Neuronal stem cell (in vitro differentiated cells): ENCODE measurements around the gene NRXN3.

Experiments
- DNase-seq: peaks from one replicate; pipeline ENCODE4 v3.0.0-alpha.2; 2013; ENCODE audit warnings: low spot score
- H2AFZ ChIP-seq: one replicate; pipeline ENCODE4 v1.6.1; 2013; ENCODE audit warnings: mild to moderate bottlenecking, low read length, inconsistent platforms
- H2AK5ac ChIP-seq: 2 replicates; pipeline ENCODE4 v1.6.1; 2013; ENCODE audit warnings: low read depth, mild to moderate bottlenecking, inconsistent platforms, low read length, moderate library complexity, mixed read lengths
- H2BK120ac ChIP-seq: 2 replicates; pipeline ENCODE4 v1.6.1; 2013; ENCODE audit warnings: low read depth, mild to moderate bottlenecking, inconsistent platforms, low read length, moderate library complexity, mixed read lengths
- H2BK12ac ChIP-seq: one replicate; pipeline ENCODE4 v1.6.1; 2013; ENCODE audit warnings: low read length, inconsistent platforms
- H2BK15ac ChIP-seq: 2 replicates; pipeline ENCODE4 v1.6.1; 2013; ENCODE audit warnings: mild to moderate bottlenecking, low read length, inconsistent platforms, mixed read lengths
- H2BK5ac ChIP-seq: one replicate; pipeline ENCODE4 v1.6.1; 2013; ENCODE audit warnings: inconsistent platforms, mild to moderate bottlenecking, low read length, moderate library complexity
- H3K14ac ChIP-seq: one replicate; pipeline ENCODE4 v1.6.1; 2013; ENCODE audit warnings: low read length, inconsistent platforms
- H3K18ac ChIP-seq: 2 replicates; pipeline ENCODE4 v1.6.1; 2013; ENCODE audit warnings: low read length, inconsistent platforms
- H3K23ac ChIP-seq: 2 replicates; pipeline ENCODE4 v1.6.1; 2013; ENCODE audit warnings: low read depth, mild to moderate bottlenecking, mixed read lengths, low read length, inconsistent platforms; ENCODE audit not compliant: poor library complexity
- H3K27ac ChIP-seq: replicated peaks from 3 replicates; pipeline ENCODE4 v1.5.1; 2013; ENCODE audit warnings: low read length, inconsistent platforms
- H3K27me3 ChIP-seq, 3 experiments: 2 replicates each; pipeline ENCODE4 v1.6.1; 2013; ENCODE audit warnings: low read length in 3 of 3, mild to moderate bottlenecking in 2 of 3, inconsistent platforms in 1 of 3, low read depth in 1 of 3, mixed read lengths in 1 of 3, moderate library complexity in 1 of 3; ENCODE audit not compliant: control insufficient read depth in 3 of 3, insufficient read depth in 3 of 3
- H3K36me3 ChIP-seq, 2 donors: replicated peaks in 1 of 2; 2 replicates each; pipeline ENCODE4 v1.6.1; 2013; ENCODE audit warnings: low read length in 2 of 2; ENCODE audit not compliant: control insufficient read depth in 2 of 2, insufficient read depth in 2 of 2
- H3K4ac ChIP-seq: 2 replicates; pipeline ENCODE4 v1.6.1; 2013; ENCODE audit warnings: inconsistent platforms, mild to moderate bottlenecking, low read length, moderate library complexity
- H3K4me1 ChIP-seq, 2 donors: 1 replicate in 1 of 2; 2 replicates in 1 of 2; pipeline ENCODE4 v1.6.1; 2013; ENCODE audit warnings: low read length in 2 of 2, low read depth in 1 of 2; ENCODE audit not compliant: control insufficient read depth in 2 of 2, insufficient read depth in 1 of 2
- H3K4me2 ChIP-seq: one replicate; pipeline ENCODE4 v1.6.1; 2013; ENCODE audit warnings: mild to moderate bottlenecking, low read length, inconsistent platforms; ENCODE audit not compliant: insufficient read depth, poor library complexity, severe bottlenecking
- H3K4me3 ChIP-seq, 2 donors: 2 replicates each; pipeline ENCODE4 v1.5.1; 2013; ENCODE audit warnings: low read length in 2 of 2, mild to moderate bottlenecking in 2 of 2, inconsistent platforms in 1 of 2, moderate library complexity in 1 of 2
- H3K79me1 ChIP-seq: one replicate; pipeline ENCODE4 v1.6.1; 2013; ENCODE audit warnings: low read depth, mild to moderate bottlenecking, inconsistent platforms, low read length, moderate library complexity
- H3K9ac ChIP-seq: one replicate; pipeline ENCODE4 v1.6.1; 2013; ENCODE audit warnings: mild to moderate bottlenecking, low read depth, low read length, inconsistent platforms; ENCODE audit not compliant: poor library complexity
- H3K9me3 ChIP-seq, 2 donors: replicated peaks in 1 of 2; 2 replicates each; pipeline versions ENCODE3 to v1.6.1; 2013; ENCODE audit warnings: low read length in 2 of 2, mild to moderate bottlenecking in 2 of 2, inconsistent platforms in 1 of 2, low read depth in 1 of 2, mixed read lengths in 1 of 2, moderate library complexity in 1 of 2; ENCODE audit not compliant: control insufficient read depth in 2 of 2, insufficient read depth in 1 of 2
- H4K8ac ChIP-seq: one replicate; pipeline ENCODE4 v1.6.1; 2013; ENCODE audit warnings: low read depth, mild to moderate bottlenecking, inconsistent platforms, low read length, moderate library complexity
- H4K91ac ChIP-seq: one replicate; pipeline ENCODE4 v1.6.1; 2013; ENCODE audit warnings: low read length, low read depth, mild to moderate bottlenecking, inconsistent platforms; ENCODE audit not compliant: poor library complexity
- WGBS, 2 donors: extraction: QIAGEN DNeasy Blood & Tissue Kit; methylation state at CpG; one replicate each; pipeline ENCODE4 v1.1.7; 2013; ENCODE audit warnings: missing lambda C conversion rate in 2 of 2, mixed read lengths in 1 of 2; ENCODE audit not compliant: insufficient read length in 2 of 2, insufficient replicate concordance in 1 of 2; ENCODE audit errors: extremely low coverage in 2 of 2; 5-methylcytosine and 5-hydroxymethylcytosine counted together

NRXN3 gene

DNA sequence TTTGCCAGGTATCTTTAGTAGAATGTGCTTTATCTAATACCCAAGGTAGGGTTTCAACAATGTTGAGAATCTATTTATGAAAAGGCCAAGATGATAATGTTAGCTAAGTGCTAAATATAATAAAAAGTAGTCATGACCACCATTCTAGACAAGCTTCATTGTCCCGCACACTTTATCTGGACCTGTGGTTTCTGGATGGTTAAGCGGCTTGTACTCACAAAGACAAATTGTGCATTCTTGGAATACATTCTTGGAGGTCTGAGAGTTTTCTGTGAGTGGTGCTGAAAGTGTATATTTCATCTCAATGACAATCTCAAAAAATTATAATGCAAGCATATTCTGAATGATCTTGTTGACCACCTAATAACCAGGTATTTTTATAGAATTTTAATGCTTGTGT is 1394.2 kb downstream of the NRXN3 start:
- H3K14ac ChIP-seq: no peak overlapping the region
- WGBS, 2 donors: no CpG with 5 or more reads among the region's 2 CpGs

DNA sequence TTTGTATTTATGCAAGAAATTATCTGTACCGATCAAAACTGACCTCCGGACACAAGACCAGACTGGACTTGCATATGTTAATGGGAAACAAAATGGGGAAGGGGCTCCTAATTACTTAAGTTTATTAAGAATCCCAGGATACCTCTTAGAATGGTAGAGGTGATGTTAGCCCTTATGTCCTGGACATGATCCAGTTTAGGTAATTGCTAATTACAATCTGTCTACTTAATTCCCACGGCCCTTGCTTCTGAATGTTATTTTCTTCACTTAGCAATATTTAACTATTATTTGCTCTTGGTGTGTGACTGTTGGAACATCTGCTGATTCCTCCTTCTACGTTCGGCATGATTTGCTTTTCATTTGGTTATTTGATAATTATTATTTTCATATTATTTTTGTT is 1397.1 kb downstream of the NRXN3 start:
- H2BK12ac ChIP-seq: no peak overlapping the region
- WGBS, 2 donors: no CpG with 5 or more reads among the region's 5 CpGs
- no peak overlapping the region for H2AFZ ChIP-seq
- H3K36me3 ChIP-seq: no peaks in the 10 kb centered on the region
- H3K27me3 ChIP-seq: no peaks in the 10 kb centered on the region
- H3K79me1 ChIP-seq: no peaks in the 10 kb centered on the region
- H3K27ac ChIP-seq: no peak overlapping the region
- H3K14ac ChIP-seq: no peak overlapping the region
- H2BK120ac ChIP-seq: no peak overlapping the region
- no peak overlapping the region for H4K8ac ChIP-seq
- H2BK15ac ChIP-seq: no peak overlapping the region
- no peak for DNase-seq
- H3K4me1 ChIP-seq: peaks cover 8 to 12% of the 10 kb centered on the region in 2 donors
- no peak overlapping the region for H2AK5ac ChIP-seq
- H2BK5ac ChIP-seq: no peak overlapping the region
- no peak overlapping the region for H3K4me3 ChIP-seq
- H3K4ac ChIP-seq: no peak overlapping the region
- H3K23ac ChIP-seq: no peak overlapping the region
- H3K9ac ChIP-seq: no peak overlapping the region
- H3K4me2 ChIP-seq: no peak overlapping the region
- H3K9me3 ChIP-seq: no peaks in the 10 kb centered on the region
- no peak overlapping the region for H3K18ac ChIP-seq
- no peak overlapping the region for H4K91ac ChIP-seq

More for the DNA sequence above, 1394.2 kb downstream of the NRXN3 start:
- H3K27ac ChIP-seq: no peak overlapping the region
- no peak overlapping the region for H4K8ac ChIP-seq
- H3K79me1 ChIP-seq: no peaks in the 10 kb centered on the region
- no peak overlapping the region for H3K18ac ChIP-seq
- H3K4me2 ChIP-seq: no peak overlapping the region
- H3K4me1 ChIP-seq: peaks cover 6 to 18% of the 10 kb centered on the region in 2 donors
- no peak overlapping the region for H3K23ac ChIP-seq
- H2BK120ac ChIP-seq: no peak overlapping the region
- no peak overlapping the region for H3K4me3 ChIP-seq
- no peak overlapping the region for H2BK15ac ChIP-seq
- no peak overlapping the region for H4K91ac ChIP-seq
- no peaks in the 10 kb centered on the region for H3K36me3 ChIP-seq
- no peak overlapping the region for H2BK12ac ChIP-seq
- no peaks in the 10 kb centered on the region for H3K9me3 ChIP-seq
- no peak for DNase-seq
- no peak overlapping the region for H2BK5ac ChIP-seq
- H2AFZ ChIP-seq: no peak overlapping the region
- no peak overlapping the region for H2AK5ac ChIP-seq
- no peak overlapping the region for H3K9ac ChIP-seq
- no peak overlapping the region for H3K4ac ChIP-seq
- H3K27me3 ChIP-seq: no peaks in the 10 kb centered on the region

DNA sequence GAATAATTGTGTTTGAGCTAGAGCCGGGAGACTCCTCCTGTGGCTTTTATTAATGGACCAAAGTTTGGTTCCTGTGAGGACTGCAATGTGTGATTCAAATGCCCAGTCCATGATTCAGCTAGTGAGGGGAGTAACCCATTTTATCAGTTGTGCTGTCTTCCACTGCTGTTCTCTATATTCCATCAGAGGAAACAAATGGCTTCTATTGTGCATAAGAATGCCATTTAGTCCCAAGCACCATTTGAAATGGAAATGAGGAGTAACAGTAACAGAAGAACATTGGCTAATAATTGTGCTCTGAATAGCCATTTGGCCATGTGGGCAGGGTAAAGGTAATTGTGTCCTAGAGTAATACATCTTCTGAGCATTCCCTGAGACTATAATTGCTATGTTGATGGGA is 1398.4 kb downstream of the NRXN3 start:
- no peak overlapping the region for H3K23ac ChIP-seq
- no CpG with 5 or more reads among the region's 1 CpG for WGBS, 2 donors
- H3K4me1 ChIP-seq: peaks cover 7 to 11% of the 10 kb centered on the region in 2 donors

DNA sequence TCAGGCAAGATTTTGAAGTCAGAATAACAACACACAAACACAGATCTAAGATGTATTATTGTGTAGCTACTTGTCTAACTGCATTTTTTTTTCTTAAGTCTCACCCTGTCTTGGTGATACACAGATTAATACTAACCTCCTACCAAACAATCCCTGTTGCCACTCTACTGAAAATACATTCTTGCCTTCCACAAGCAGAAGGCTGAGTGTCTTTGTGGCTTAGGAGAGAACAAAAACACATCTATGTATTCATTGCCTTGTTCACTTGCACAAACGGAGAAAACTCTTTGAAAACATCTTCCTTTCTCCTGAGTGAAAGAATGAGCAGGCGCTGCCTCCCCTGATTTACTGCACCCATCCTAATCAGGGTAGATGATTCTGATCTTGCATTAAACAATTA is 1398.9 kb downstream of the NRXN3 start:
- H2AFZ ChIP-seq: peak overlapping the region; percentile 42
- H2BK120ac ChIP-seq: no peak overlapping the region
- no peaks in the 10 kb centered on the region for H3K9me3 ChIP-seq
- peaks cover 7 to 11% of the 10 kb centered on the region in 2 donors for H3K4me1 ChIP-seq
- no peak overlapping the region for H3K4me3 ChIP-seq
- H3K9ac ChIP-seq: no peak overlapping the region
- H2AK5ac ChIP-seq: no peak overlapping the region
- DNase-seq: no peak
- no peak overlapping the region for H2BK15ac ChIP-seq
- no peaks in the 10 kb centered on the region for H3K79me1 ChIP-seq
- WGBS, 2 donors: no CpG with 5 or more reads among the region's 2 CpGs
- H3K14ac ChIP-seq: no peak overlapping the region
- no peaks in the 10 kb centered on the region for H3K36me3 ChIP-seq
- H4K91ac ChIP-seq: no peak overlapping the region
- no peak overlapping the region for H3K4me2 ChIP-seq
- no peak overlapping the region for H2BK12ac ChIP-seq
- H3K4ac ChIP-seq: no peak overlapping the region
- no peak overlapping the region for H2BK5ac ChIP-seq
- H3K23ac ChIP-seq: no peak overlapping the region
- H4K8ac ChIP-seq: no peak overlapping the region
- H3K18ac ChIP-seq: no peak overlapping the region
- no peak overlapping the region for H3K27ac ChIP-seq
- no peaks in the 10 kb centered on the region for H3K27me3 ChIP-seq

More for the DNA sequence above, 1398.4 kb downstream of the NRXN3 start:
- H3K27me3 ChIP-seq: no peaks in the 10 kb centered on the region
- H2BK15ac ChIP-seq: no peak overlapping the region
- no peak overlapping the region for H3K27ac ChIP-seq
- no peak overlapping the region for H3K14ac ChIP-seq
- no peak overlapping the region for H2BK5ac ChIP-seq
- H4K91ac ChIP-seq: no peak overlapping the region
- H3K36me3 ChIP-seq: no peaks in the 10 kb centered on the region
- H3K4me2 ChIP-seq: no peak overlapping the region
- no peaks in the 10 kb centered on the region for H3K79me1 ChIP-seq
- H4K8ac ChIP-seq: no peak overlapping the region
- no peak overlapping the region for H2BK12ac ChIP-seq
- no peak overlapping the region for H3K4ac ChIP-seq
- no peak overlapping the region for H2BK120ac ChIP-seq
- no peaks in the 10 kb centered on the region for H3K9me3 ChIP-seq
- H3K9ac ChIP-seq: no peak overlapping the region
- no peak for DNase-seq
- no peak overlapping the region for H3K18ac ChIP-seq
- no peak overlapping the region for H2AFZ ChIP-seq
- H3K4me3 ChIP-seq: no peak overlapping the region
- H2AK5ac ChIP-seq: no peak overlapping the region
